Measurements from ENCODE around the gene RELCH.

RELCH gene

DNA sequence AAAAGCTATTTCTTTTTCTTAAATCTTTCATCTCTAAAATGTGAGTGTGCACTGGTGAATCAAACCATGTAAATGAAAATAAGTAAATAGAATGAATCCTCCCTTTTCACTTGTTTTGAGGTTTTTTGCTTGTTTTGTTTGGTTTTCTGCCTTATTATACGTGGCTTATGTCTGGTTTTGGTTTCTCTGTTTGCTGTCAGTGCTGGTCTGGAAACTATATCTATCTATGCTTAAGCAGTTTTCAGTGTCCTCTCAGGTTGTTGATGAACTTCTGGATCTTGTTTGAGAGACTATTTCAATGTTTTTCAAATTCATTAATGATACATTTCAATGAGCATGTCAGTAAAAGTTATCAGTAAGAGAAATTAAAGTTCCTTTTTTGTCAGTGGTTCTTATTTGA, 90.0 kb downstream of the RELCH start:
- DNase-seq = no peak

DNA sequence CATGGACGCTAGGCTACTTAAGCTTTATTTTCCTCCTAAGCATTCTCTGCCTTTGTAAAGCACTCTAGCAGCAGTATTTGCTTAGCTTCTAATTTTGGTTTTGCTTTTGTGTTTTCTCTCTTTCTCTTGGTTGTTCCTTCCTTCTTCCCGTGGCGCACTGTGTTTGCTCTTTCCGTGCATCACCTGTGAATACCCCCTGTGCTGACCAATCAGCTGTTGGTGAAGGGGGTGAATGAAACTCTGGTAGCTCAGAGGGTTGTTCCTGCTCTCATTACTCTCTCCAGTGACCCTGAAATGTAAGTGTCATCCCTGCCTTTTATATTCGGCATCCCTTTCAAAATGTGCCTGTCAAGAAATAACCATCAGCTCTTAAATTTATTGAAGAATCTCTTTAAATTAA, 92.5 kb downstream of the RELCH start:
- DNase-seq = no peak

DNA sequence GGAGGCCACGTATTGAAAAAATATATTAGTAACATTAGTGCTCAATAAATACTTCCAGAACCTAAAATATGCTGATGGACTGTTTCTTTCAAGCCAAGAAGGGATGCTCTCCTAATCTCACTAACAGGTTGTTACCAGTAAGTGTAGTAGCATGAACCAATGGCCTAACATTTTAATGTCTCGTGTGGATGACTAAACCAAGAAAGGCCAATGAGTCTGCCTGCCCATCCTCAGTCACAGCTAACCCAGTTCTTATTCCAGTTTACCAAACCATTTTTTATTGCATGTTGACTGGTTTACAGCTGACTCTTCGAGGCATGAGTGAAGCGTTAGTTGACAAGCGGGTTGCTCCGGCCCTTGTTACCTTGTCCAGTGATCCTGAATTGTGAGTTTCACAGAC, 93.0 kb downstream of the RELCH start:
- no peak for DNase-seq

DNA sequence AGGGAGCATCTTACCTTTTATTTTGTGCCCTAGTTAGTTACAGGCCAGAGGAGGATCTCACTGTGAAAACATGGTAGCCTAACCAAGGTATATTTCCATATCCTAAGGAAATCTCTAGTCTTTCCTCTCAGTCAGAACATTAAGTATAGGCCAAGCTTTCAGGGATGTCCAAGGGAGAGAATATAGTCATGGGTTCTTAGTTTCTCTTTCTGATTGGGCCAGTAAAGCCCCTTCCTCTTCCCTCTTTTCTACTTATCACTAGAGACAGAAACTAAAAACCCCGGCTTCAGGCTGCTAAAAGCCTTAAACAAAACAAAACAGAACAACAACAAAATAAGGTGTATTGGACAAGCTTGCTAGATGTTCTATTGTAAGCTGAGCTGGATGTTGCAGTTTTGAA, 93.7 kb downstream of the RELCH start:
- DNase-seq = no peak

DNA sequence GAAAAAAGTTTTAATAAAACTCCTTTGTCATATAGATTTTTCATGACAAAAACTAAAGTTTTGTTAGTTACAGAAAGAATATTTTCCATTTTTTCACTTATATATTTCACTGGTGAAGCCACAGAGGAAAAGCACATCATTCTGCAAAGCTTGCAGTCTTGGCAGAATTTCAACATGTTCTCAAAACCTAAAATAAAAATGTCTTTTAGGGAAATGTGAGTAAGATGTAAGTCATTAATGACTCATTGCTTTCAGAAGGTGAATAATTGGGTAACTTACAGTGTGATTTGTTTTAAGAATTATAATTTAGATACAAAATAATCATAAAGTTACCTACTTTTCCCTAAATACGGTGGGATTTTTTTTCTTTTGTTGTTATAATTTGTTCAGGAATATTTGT, 94.6 kb downstream of the RELCH start:
- no peak for DNase-seq

DNA sequence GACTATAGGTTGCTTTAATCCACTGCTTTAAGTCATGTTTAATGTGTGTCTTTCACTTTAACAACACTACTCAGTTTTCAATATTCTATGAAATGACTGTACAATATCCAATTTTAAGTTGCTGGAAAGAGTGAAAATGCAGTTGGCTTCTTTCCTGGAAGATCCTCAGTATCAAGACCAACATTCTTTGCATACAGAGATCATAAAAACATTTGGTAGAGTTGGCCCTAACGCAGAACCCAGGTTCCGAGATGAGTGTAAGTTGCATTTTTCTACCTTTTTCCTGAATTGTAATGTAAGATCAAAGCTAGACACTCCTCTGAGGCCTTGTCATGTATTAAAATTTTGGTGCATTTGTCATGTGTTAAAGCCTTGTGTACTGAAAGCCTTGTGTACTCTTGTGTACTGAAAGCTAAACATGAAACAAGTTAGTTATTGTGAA, 95.2 kb downstream of the RELCH start:
- DNase-seq = no peak

DNA sequence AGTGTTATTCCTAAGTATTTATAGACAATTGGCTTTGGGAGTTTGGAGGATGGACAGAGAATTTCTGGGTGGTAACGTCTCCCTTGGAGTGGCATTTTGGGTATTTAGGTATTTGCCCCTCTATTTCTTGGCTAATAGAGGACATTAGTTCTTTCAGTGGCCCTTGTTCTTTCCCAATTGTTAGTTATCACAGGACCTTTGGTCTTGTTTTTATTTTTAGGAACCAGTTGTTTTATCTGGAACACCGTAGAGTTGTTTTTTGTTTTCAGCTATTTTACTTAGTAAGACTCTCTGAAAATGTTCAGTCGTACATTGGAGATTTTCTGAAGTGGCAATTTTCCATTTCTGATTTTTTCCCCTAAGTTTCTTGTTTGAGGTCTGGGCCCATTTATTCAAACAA, 97.6 kb downstream of the RELCH start:
- no peak for DNase-seq

DNA sequence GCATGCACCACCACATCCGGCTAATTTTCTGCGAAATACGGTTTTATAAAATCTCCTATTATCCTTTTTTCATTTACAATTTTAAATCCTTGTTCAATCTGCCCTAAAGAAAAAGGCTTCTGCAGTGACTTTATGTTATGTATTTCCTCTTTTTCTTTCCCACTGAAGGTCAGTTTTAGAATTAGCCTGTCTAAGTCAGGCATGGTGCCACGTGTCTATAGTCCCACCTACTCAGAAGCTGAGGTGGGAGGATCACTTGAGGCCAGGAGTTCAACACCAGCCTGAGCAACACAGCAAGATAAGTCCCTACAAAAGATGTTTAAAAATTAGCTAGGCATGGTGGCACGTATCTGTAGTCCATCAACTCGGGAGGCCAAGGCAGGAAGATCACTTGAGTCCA, 98.2 kb downstream of the RELCH start:
- DNase-seq = no peak

DNA sequence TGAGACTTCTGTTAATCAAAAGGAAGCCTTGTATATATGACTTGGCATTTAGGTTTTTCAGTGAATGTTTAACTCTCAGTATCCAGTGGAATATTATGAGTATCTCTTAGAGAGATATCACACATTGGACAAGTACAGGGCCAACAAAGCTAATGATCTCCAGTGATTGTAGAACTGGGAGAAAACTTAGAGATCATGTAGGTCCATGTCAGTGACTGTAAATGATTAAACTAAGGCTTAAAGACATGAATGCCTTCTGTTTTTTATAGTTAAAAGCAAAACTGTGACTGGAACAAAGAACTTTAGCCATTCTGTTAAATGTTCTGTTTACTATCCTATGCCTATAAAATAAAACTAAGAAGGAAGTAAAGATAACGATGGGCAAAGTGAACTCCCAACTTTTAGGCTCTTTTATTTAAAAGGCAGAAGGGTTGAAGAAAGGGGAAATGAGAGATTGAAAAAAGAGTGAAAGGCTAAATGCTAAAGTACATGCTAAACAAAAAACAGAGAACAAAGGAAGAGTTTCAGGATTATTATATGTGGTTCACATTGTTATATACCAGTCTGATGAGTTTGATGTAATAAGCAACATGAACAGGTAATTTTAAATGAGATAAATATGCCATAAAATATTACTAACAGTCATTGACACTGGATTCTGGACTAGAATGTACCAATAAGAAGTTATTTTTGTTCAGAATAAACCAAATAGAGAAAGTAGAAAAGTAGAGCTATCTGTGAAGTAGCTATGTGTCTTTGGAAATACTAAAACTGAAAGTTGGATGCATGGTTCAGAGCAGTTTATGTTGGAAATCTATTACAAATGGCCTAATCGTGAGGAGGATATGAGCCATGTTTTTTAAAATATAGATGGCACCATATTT, 101.0 kb downstream of the RELCH start:
- no peak for DNase-seq

DNA sequence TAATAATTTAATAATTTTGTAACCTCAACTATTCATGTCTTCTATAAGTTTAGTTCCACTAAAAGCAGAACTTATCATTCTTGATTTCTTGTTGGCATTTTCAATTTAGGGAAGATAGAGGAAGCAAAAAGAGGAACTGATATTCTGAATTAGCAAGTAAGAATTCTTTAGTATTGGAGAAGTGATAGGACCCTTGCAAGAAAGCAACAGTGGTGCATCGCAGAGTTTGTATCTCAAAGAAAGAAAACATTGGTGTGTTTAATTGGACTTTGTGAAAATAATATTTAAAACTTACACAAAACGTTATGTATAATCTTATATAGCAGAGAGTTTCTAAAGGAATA, 101.6 kb downstream of the RELCH start:
- no peak for DNase-seq

DNA sequence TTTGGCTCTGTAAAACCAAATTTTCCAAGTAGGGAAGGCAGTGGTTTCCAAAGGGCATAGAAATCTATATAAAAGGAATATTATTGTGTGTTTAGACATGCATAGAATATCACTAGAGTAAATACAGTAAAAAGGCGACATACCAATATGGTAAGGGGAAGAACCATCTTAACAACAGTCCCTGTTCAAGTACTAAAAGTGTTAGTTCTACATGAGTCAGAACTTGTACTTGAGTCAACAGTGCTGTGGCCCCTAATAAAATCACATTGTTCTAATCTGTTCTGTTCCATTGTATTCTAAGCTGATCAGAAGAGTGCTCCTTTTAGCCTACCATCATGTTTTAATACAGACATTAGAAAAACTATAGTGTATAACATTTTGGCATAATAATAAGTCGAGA, 102.0 kb downstream of the RELCH start:
- DNase-seq = no peak

DNA sequence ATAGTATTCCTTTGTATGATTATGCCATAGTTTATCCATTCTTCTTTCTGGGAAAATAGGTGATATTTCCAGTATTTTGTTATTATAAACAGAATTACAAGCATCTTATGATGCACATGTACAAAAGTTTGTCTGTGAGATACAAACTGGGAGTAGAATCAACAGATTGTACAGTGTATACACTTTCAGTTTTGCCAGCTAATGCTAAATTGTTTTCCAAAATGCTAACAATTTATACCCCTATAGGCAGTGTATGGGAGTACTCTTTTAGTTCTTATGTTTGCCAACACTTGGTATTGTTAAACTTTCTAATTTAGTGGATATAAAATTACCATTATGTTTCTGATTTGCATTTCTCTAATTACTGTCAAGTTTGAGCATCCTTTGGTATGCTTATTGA, 107.0 kb downstream of the RELCH start:
- no peak for DNase-seq

DNA sequence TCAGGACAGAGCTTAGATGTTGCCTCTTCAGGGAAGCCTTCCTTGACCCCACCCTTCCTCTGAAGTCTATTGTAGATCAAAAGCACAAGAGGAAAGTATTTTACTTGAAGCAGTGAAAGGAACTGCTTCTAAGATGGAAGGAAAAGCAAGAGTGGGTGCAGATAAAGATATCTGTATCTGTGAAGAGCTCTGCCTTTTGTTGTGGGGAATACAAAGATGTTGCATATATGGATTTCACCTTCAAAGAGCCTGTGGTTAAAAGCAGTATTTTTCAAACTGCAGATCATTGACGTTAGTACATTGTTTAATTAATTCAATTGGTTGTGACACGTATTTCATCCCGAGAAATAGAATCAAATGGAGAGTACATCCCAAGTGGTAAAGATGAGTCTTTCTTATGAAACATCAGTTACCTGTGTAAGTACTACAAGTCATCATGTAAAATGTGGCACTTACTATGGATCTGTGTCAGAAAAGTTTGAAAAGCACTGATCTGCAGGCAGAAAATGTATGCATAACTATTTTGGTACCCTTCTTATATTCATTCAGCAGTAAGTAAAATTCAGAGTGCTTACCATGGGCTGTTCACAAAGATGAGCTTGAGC, 113.4 kb downstream of the RELCH start:
- no peak for DNase-seq

DNA sequence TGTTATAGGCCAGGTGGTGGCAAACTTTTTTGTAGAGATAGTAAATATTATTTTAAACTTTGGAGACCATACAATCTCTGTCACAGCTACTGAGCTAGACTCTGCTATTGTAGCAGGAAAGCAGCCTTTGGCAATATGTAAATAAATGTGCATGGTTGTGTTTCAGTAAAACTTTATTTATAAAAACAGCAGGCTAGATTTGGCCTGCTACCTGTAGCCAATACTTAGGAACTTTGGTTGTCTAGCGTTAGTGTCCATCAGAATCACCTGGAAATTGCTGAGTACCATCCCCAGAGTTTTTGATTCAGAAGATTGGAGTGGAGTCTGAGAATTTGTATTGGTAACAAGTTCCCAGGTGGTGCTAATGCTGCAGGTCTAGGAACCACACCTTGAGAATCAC, 114.3 kb downstream of the RELCH start:
- DNase-seq = no peak

DNA sequence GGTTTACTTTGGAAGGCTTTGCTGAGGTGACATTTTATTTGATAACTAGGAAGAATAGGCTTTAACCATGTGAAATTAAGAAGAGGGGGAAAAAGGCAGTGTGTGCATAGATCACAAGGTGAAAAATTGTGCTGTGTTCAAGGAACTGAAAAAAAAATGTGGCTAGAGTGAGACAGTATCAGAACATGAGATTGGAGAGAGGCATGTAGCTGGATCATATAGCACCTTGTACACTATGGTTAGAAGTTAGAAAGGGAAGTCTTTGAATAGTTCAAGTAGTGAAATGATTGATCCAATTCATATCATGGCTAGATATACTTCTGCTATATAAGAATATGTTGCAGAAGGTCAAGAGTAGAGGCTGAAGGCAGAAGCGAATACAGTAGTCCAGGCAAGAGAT, 125.8 kb downstream of the RELCH start:
- DNase-seq = no peak

DNA sequence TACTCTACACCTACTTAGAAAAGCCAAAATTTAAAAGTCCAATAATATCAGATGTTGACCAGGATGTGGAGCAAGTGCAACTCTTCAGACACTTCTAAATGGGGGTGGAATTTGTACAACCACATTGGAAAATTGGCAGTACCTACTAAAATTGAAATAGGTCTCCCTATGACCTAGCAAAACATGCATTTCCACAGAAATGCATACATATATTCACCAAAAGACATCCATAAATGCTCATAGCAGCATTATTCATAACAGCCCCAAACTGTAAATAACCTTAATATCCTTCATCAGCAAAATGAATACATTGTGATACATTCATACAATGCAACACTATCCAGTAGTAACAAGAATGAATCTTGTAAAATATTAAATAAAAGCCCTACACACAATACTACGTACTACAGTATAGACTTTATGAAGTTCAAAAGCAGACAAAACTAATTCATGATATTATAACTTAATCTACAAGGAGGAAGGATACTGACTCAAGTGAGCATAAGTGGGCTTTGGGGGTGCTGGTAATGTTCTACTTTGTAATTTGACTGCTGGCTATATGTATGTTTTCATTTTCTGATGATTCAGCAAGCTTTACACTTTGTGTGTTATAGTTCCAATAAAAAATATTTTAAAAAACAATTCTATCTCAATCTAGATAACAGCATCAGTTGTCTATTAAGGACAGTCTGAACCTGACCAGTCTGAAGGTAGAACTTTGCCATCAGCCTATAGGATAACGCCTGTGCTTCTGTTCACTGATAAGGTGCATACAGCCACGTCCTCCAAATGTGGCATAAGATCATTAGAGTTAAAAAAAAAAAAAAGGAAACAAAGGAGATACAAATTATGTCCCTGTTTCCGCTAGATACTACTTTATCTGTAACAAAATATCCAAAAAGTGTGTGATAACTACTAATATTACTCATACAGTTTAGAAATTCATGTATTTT, 131.4 kb downstream of the RELCH start:
- no peak for DNase-seq

DNA sequence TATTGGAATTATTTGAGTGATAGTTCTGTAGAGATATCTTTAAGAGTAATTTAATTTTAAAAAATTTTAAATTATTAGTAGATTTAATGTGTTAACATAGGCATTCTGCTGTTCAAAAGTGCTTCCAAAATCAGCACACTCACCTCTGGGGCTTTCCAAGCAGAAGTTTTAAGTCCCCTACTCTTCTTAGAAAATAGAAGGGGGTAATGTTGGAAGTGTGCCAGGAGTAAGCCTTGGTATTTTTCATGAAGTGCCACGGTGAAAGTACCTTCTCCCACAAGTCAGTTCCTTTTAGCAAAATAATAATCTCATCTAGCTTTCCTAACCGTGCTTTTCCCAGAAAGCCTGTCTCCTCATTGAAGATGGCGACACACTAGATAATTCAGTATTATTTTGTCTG, 134.1 kb downstream of the RELCH start:
- DNase-seq = no peak

DNA sequence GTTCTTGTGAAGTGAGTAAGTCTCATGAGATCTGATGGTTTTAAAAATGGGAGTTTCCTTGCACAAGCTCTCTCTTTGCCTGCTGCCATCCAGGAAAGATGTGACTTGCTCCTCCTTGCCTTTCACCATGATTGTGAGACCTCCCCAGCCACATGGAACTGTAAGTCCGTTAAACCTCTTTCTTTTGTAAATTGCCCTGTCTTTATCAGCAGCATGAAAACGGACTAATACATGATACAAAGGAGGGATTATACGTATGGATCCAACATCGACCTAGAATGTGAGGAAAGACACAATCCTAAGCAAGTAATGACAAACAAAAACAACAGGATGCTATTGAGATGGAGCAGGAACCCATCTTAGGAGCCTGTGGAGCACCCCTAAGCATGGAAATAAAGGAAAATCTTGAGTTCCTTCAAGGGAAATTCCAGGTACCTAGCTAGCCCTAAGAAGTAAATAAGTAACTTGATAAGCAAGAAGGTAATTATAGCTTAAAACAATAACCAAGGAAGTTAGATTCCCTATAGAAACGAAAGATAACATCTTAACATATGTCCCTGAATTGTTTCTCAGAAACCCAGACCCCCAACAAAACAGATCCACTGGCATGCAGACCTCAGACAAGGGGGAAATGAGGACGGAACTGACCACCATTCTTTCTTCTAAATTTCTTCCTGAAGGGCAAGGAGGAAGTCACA, 136.6 kb downstream of the RELCH start:
- no peak for DNase-seq

DNA sequence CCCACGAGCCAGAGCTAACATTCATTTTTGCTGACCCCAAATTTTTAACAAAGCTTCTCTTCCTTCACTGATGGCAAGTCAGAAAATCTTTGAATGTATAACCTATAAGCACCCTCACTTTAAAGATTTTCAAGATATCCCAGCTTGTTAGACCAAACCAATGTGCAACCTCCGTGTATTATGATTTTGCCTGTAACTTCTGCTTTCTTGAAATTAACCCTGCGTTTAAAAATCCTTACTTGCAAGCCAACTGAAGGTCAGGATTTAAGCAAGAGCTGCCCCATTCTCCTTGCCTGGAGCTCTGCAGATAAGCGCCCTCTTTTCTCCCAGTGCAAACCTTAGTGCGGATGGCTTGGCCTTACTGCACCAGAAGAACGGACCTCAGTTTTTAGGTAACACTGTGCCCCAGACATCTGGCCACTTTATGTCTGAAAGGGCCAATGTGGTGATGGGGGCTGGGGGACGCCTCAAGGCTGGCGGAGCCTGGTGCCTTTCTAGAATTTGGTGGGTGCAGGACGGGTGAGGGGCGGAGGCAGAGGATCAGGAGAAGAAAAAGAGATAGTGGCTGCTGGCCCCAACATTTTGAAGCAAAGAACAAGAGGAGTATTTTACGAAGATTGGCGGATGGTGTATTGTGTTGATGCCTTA, 137.2 kb downstream of the RELCH start:
- DNase-seq = no peak

DNA sequence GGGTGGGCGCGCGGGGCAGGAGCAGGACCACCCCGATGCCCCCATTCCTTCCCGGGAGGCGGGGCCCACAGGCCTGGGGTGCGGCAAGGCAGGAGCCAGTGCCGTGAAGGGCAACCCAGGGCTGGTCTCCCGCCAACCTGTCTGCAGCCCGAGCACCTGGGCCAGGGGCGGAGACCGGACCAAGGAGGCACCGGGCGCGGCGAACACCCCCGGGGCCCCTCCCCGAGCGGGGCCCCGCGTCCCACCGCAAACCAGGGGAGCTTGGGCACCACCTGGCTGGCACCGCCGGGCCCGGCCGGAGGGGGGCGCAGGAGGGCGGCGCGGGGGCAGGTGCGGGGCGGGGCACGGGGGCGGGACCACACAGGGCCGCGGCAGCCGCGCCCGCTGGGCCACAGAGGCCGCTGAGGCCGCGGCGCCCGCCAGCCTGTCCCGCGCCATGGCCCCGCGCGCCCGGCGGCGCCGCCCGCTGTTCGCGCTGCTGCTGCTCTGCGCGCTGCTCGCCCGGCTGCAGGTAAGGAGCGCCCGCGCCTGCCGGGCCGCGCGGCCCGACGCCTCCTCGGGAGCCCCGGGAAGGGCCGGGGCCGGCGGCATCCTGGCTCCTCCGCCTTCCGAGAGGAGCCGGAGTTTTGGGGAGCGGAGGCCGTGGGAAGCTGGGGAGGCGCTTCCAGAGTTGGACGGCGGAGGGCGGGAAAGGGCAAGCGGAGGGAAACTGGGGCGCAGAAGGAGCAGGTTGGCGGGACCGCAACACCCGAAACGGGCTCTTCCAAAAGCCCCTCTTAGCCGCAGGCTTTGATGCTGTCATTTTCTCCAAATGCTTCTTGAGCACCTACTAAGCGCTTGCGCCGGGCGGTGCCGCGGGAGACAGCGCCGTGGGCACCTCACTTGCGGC, 138.1 kb downstream of the RELCH start, which contains the start of gene TNFRSF11A:
Gene TNFRSF11A, plus strand, starts transcription at position 394 of the 889 bp plus-strand sequence. Its CDS starts 43 bp downstream, at position 437.
- DNase-seq = peak; percentile 59

Measured in NCI-H1436 (cell line).